ENCODE data around the gene RPL37.

- TF ChIP-seq POLR2AphosphoS5 (IDR thresholded peaks at IDR 0.05; ENCODE audit: insufficient read depth, low read depth, low read length) = no peak
- TF ChIP-seq CTCF (IDR thresholded peaks at IDR 0.05; ENCODE audit: extremely low read depth in 1 of 2, insufficient read depth in 1 of 2, low read depth in 1 of 2, low read length in 2 of 2) = no peak
- no peak for TF ChIP-seq MAX (IDR thresholded peaks at IDR 0.05; ENCODE audit: insufficient read depth, insufficient read length)
- peak; percentile 29 for TF ChIP-seq JUN (IDR thresholded peaks at IDR 0.05; ENCODE audit: borderline replicate concordance, insufficient read depth, insufficient read length, low read depth)
- TF ChIP-seq POLR2A (IDR thresholded peaks at IDR 0.05; ENCODE audit: low read depth, low read length) = peak; percentile 47
- TF ChIP-seq EZH2 (IDR thresholded peaks at IDR 0.05; ENCODE audit: borderline replicate concordance, low read depth, low read length, severe bottlenecking) = no peak
- no peak for TF ChIP-seq MYC (IDR thresholded peaks at IDR 0.05; ENCODE audit: low read depth, low read length)
- TF ChIP-seq GATA2 (IDR thresholded peaks at IDR 0.05; ENCODE audit: insufficient read depth, insufficient read length, low read depth, low read length) = no peak
- no peak for TF ChIP-seq FOS (IDR thresholded peaks at IDR 0.05; ENCODE audit: borderline replicate concordance, insufficient read depth, low read length)
Observed at GRCh38 chr5:40841068-40841805, 6.2 kb upstream of the RPL37 start, which contains the start of gene CARD6.
